HepG2 (cell line): ENCODE data around the gene ATG16L2. TPM values are rescaled to one million over a fixed set of nuclear protein-coding genes. Genes with fewer than 3 reads are reported as not detected.
A peak's percentile ranks its signal among the peaks of the same experiment; 100 is the strongest.

Source experiments
- ADNP ChIP-seq: sonication (generic); formaldehyde crosslinking; IDR thresholded peaks from 2 replicates; pipeline ENCODE4 v1.4.0; 2020; ENCODE audit warnings: missing genetic modification reagents
- HHEX ChIP-seq: IDR thresholded peaks from 2 replicates; pipeline ENCODE4 v1.6.1; 2016; ENCODE audit warnings: control low read depth
- IKZF4 ChIP-seq: sonication (generic); formaldehyde crosslinking; IDR thresholded peaks from 2 replicates; pipeline ENCODE4 v1.5.1; 2020; ENCODE audit warnings: borderline replicate concordance, mild to moderate bottlenecking, low read depth, missing genetic modification reagents; ENCODE audit errors: not compliant biosample characterization
- MAF1 ChIP-seq: sonication (generic); formaldehyde crosslinking; IDR thresholded peaks from 2 replicates; pipeline ENCODE4 v1.5.0; 2020; ENCODE audit warnings: missing genetic modification reagents, borderline replicate concordance
- PHF5A ChIP-seq: IDR thresholded peaks from one replicate; pipeline ENCODE4 v1.6.1; 2018; ENCODE audit warnings: low read depth, missing genetic modification reagents; ENCODE audit not compliant: unreplicated experiment
- PLRG1 ChIP-seq: fragments of 450-650 bp; conservative IDR thresholded peaks from 2 replicates; pipeline ENCODE4 v1.6.1; 2016
- POLR2AphosphoS5 ChIP-seq: IDR thresholded peaks from 2 replicates; pipeline ENCODE4 v1.6.1; 2012; ENCODE audit warnings: low read depth, low read length
- RBM39 ChIP-seq: fragments of 200-400 bp; formaldehyde crosslinking; IDR thresholded peaks from one replicate; pipeline ENCODE4 v1.6.1; 2018; ENCODE audit warnings: antibody characterized with exemption, mild to moderate bottlenecking, low read depth, low read length; ENCODE audit not compliant: poor library complexity, severe bottlenecking
- RCOR2 ChIP-seq: IDR thresholded peaks from 2 replicates; pipeline ENCODE4 v1.6.1; 2016; ENCODE audit warnings: missing biosample characterization, missing genetic modification reagents
- TOE1 ChIP-seq: sonication (generic); formaldehyde crosslinking; IDR thresholded peaks from 2 replicates; pipeline ENCODE4 v1.4.0; 2020; ENCODE audit warnings: mild to moderate bottlenecking, missing genetic modification reagents
- YEATS4 ChIP-seq: sonication (generic); formaldehyde crosslinking; IDR thresholded peaks from 2 replicates; pipeline ENCODE4 v1.4.0; 2020; ENCODE audit warnings: missing genetic modification reagents, borderline replicate concordance
- ZNF317 ChIP-seq: sonication (generic); formaldehyde crosslinking; IDR thresholded peaks from 2 replicates; pipeline ENCODE4 v1.5.0; 2020; ENCODE audit warnings: mild to moderate bottlenecking, missing genetic modification reagents
- ZNF720 ChIP-seq: sonication (generic); formaldehyde crosslinking; IDR thresholded peaks from 2 replicates; pipeline ENCODE4 v1.4.0; 2020; ENCODE audit warnings: missing genetic modification reagents
- polyA plus RNA-seq, 8 experiments: library from polyadenylated mRNA; depleted of rRNA in 3 of 8; stranded (reverse) in 7 of 8; unstranded in 1 of 8; fragments of >200 nt; fragmentation: Illumina TruSeq in 4 of 8; extraction: Trizol in 4 of 8; gene quantifications; 2 replicates each; pipeline versions ENCODE4 v1.2.1 to v1.2.3, GENCODE V29; 2011 to 2016; ENCODE audit warnings: low read depth in 4 of 8, missing spikeins in 1 of 8, mixed read lengths in 1 of 8; ENCODE audit not compliant: insufficient read depth in 1 of 8
- total RNA-seq, 5 experiments: library from RNA; depleted of rRNA; stranded (reverse); fragments of >200 nt; fragmentation: Illumina TruSeq; extraction: Trizol; gene quantifications; 2 replicates each; pipeline ENCODE4 v1.2.3, GENCODE V29; 2016; ENCODE audit warnings: low read depth in 1 of 5
- TF ChIP-seq, protein P1 (sequence below): IDR thresholded peaks from 2 replicates; pipeline ENCODE4 v1.6.1; 2012; ENCODE audit warnings: low read length, improper control_type of control experiment
- TF ChIP-seq, protein P2 (sequence below): sonication (generic); formaldehyde crosslinking; IDR thresholded peaks from 2 replicates; pipeline ENCODE4 v1.8.1; 2022; ENCODE audit warnings: mild to moderate bottlenecking, missing genetic modification reagents
- TF ChIP-seq, protein P3 (sequence below): sonication (generic); formaldehyde crosslinking; IDR thresholded peaks from 2 replicates; pipeline ENCODE4 v1.8.0; 2022; ENCODE audit warnings: mild to moderate bottlenecking, missing genetic modification reagents, moderate library complexity
- TF ChIP-seq, protein P4 (sequence below): sonication (generic); formaldehyde crosslinking; IDR thresholded peaks from 2 replicates; pipeline ENCODE4 v1.5.0; 2020; ENCODE audit warnings: mild to moderate bottlenecking, missing genetic modification reagents, moderate library complexity
- TF ChIP-seq, protein P5 (sequence below): sonication (generic); formaldehyde crosslinking; IDR thresholded peaks from 2 replicates; pipeline ENCODE4 v1.4.0; 2020; ENCODE audit warnings: low read depth, mild to moderate bottlenecking, missing genetic modification reagents

The ATG16L2 gene
- total and polyA plus RNA-seq, 2 of the 13 experiments (the other 11 are each of a cell fraction or from before 2014, with no cell fraction given) = 6.2 to 14.8 TPM

DNA sequence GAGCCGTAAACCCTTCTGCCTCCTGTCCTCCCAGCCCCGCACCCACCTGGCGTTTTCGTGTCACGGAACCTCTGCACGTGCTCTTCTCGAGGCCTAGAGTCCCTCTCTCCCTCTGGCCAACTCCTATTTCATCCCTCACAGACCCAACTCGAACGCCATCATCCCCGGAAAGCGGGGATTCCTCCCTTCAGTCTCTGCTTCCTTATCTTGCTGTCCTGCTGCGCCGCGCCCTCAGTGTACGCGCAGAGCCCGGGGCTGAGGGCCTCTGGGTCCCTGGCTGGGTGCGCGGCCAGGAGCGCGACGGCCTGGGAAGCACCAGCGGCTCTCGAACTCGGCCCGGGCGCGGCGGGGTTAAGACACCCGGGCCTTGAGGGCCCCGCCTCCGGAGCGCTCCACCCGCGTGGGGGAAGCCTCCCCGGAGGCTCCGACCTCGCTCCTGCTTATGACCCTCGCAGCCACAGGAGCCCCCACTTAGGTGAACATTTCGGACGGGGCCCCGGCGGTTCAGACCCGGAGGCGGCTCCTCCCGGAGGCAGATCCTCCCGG is 398 bp upstream of the ATG16L2 start (continued):
- peak; percentile 10; the same call in 1 of the 2 replicates for TF ChIP-seq ZNF317
- TF ChIP-seq IKZF4 (CRISPR knock-in tag) = no peak
- no peak for TF ChIP-seq ADNP (CRISPR knock-in tag)
- TF ChIP-seq ZNF720 (CRISPR knock-in tag) = no peak
- TF ChIP-seq, protein P1, sequence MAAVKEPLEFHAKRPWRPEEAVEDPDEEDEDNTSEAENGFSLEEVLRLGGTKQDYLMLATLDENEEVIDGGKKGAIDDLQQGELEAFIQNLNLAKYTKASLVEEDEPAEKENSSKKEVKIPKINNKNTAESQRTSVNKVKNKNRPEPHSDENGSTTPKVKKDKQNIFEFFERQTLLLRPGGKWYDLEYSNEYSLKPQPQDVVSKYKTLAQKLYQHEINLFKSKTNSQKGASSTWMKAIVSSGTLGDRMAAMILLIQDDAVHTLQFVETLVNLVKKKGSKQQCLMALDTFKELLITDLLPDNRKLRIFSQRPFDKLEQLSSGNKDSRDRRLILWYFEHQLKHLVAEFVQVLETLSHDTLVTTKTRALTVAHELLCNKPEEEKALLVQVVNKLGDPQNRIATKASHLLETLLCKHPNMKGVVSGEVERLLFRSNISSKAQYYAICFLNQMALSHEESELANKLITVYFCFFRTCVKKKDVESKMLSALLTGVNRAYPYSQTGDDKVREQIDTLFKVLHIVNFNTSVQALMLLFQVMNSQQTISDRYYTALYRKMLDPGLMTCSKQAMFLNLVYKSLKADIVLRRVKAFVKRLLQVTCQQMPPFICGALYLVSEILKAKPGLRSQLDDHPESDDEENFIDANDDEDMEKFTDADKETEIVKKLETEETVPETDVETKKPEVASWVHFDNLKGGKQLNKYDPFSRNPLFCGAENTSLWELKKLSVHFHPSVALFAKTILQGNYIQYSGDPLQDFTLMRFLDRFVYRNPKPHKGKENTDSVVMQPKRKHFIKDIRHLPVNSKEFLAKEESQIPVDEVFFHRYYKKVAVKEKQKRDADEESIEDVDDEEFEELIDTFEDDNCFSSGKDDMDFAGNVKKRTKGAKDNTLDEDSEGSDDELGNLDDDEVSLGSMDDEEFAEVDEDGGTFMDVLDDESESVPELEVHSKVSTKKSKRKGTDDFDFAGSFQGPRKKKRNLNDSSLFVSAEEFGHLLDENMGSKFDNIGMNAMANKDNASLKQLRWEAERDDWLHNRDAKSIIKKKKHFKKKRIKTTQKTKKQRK = no peak
- TF ChIP-seq MAF1 = no peak
- 0 out of 2 replicates have a peak, but pooled peaks have one; percentile 15 for TF ChIP-seq RCOR2 (CRISPR knock-in tag)
- TF ChIP-seq, protein P2, sequence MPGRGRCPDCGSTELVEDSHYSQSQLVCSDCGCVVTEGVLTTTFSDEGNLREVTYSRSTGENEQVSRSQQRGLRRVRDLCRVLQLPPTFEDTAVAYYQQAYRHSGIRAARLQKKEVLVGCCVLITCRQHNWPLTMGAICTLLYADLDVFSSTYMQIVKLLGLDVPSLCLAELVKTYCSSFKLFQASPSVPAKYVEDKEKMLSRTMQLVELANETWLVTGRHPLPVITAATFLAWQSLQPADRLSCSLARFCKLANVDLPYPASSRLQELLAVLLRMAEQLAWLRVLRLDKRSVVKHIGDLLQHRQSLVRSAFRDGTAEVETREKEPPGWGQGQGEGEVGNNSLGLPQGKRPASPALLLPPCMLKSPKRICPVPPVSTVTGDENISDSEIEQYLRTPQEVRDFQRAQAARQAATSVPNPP (CRISPR knock-in tag) = peak; percentile 56; the same call in 1 of the 2 replicates
- TF ChIP-seq PLRG1 = no peak
- TF ChIP-seq, protein P3, sequence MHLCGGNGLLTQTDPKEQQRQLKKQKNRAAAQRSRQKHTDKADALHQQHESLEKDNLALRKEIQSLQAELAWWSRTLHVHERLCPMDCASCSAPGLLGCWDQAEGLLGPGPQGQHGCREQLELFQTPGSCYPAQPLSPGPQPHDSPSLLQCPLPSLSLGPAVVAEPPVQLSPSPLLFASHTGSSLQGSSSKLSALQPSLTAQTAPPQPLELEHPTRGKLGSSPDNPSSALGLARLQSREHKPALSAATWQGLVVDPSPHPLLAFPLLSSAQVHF (CRISPR knock-in tag) = no peak
- peak; percentile 81 for TF ChIP-seq POLR2AphosphoS5
- TF ChIP-seq TOE1 (CRISPR knock-in tag) = no peak
- TF ChIP-seq, protein P4, sequence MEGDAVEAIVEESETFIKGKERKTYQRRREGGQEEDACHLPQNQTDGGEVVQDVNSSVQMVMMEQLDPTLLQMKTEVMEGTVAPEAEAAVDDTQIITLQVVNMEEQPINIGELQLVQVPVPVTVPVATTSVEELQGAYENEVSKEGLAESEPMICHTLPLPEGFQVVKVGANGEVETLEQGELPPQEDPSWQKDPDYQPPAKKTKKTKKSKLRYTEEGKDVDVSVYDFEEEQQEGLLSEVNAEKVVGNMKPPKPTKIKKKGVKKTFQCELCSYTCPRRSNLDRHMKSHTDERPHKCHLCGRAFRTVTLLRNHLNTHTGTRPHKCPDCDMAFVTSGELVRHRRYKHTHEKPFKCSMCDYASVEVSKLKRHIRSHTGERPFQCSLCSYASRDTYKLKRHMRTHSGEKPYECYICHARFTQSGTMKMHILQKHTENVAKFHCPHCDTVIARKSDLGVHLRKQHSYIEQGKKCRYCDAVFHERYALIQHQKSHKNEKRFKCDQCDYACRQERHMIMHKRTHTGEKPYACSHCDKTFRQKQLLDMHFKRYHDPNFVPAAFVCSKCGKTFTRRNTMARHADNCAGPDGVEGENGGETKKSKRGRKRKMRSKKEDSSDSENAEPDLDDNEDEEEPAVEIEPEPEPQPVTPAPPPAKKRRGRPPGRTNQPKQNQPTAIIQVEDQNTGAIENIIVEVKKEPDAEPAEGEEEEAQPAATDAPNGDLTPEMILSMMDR (CRISPR knock-in tag) = peak; percentile 12; the same call in 1 of the 2 replicates
- TF ChIP-seq, protein P5, sequence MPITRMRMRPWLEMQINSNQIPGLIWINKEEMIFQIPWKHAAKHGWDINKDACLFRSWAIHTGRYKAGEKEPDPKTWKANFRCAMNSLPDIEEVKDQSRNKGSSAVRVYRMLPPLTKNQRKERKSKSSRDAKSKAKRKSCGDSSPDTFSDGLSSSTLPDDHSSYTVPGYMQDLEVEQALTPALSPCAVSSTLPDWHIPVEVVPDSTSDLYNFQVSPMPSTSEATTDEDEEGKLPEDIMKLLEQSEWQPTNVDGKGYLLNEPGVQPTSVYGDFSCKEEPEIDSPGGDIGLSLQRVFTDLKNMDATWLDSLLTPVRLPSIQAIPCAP (CRISPR knock-in tag) = no peak
- TF ChIP-seq RBM39 = peak; percentile 42
- TF ChIP-seq HHEX = no peak
- peak; percentile 38; the same call in 1 of the 2 replicates for TF ChIP-seq YEATS4 (CRISPR knock-in tag)
- no peak for TF ChIP-seq PHF5A (CRISPR knock-in tag)
